ENCODE data around the gene LYG2. TPM values are rescaled to one million over a fixed set of nuclear protein-coding genes. Genes with fewer than 3 reads are reported as not detected.

LYG2 gene
- polyA plus RNA-seq, 6 donors from 2014 or later, result not detected

Other genes starting within 250 kb of the LYG2 start
- 1 to 10 TPM in 5 of 6 donors, not detected in 1; 1.6 to 5.7 (median 3.4) TPM for gene C2orf15, start 114.0 kb downstream of the LYG2 start, polyA plus RNA-seq (ENCODE audit: low read depth in 6 of 6)
- gene TSGA10, start 100.7 kb downstream of the LYG2 start, polyA plus RNA-seq (ENCODE audit: low read depth in 6 of 6), result 10 to 100 TPM; 17.2 to 42.2 (median 21.9) TPM
- 10 to 100 TPM in 5 of 6 donors, 1 to 10 TPM in 1; 9.9 to 23.4 (median 20.6) TPM for gene LIPT1, start 100.7 kb downstream of the LYG2 start, polyA plus RNA-seq (ENCODE audit: low read depth in 6 of 6)
- 10 to 100 TPM; 64.7 to 81.5 (median 67.7) TPM for gene MITD1, start 74.6 kb downstream of the LYG2 start, polyA plus RNA-seq (ENCODE audit: low read depth in 6 of 6)
- 10 to 100 TPM; 10.4 to 25.2 (median 17.9) TPM for gene MRPL30, start 74.5 kb downstream of the LYG2 start, polyA plus RNA-seq (ENCODE audit: low read depth in 6 of 6)
- gene LYG1, start 45.5 kb upstream of the LYG2 start, polyA plus RNA-seq (ENCODE audit: low read depth in 6 of 6), result 1 to 10 TPM in 1 of 6 donors, under 1 TPM in 1, not detected in 4; 0.57 to 1.1 TPM
- gene TXNDC9, start 80.7 kb upstream of the LYG2 start, polyA plus RNA-seq (ENCODE audit: low read depth in 6 of 6), result 10 to 100 TPM; 40.1 to 55.3 (median 42.5) TPM
- 10 to 100 TPM in 1 of 6 donors, 1 to 10 TPM in 5; 2.6 to 10.2 (median 4.1) TPM for gene EIF5B, start 81.7 kb upstream of the LYG2 start, polyA plus RNA-seq (ENCODE audit: low read depth in 6 of 6)
- 10 to 100 TPM; 14.7 to 25.8 (median 17.9) TPM for gene REV1, start 234.4 kb upstream of the LYG2 start, polyA plus RNA-seq (ENCODE audit: low read depth in 6 of 6)

Data from naive B cell (primary cell).